ENCODE measurements around the gene EPHA2.

DNA sequence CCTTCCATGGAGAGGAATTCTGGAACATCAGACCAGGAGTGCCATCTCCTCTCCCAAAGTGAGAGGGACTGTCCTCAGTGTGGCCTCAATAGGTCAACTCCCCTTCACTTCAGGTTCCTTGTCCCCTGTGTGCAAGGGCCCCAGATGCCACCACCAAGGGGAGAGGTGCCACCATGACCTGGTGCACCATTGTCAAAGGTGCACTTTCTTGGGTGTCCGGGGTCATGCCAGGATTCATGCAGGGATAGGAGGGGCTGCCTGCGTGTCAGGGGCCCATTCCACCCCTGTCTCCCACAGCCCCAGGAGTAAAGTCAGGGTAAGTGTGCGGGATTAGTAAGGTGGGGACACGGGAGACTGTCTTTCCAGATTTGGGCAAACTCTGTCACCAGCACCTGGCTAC lies 21.4 kb upstream of the EPHA2 start:
- TF ChIP-seq, protein P1, sequence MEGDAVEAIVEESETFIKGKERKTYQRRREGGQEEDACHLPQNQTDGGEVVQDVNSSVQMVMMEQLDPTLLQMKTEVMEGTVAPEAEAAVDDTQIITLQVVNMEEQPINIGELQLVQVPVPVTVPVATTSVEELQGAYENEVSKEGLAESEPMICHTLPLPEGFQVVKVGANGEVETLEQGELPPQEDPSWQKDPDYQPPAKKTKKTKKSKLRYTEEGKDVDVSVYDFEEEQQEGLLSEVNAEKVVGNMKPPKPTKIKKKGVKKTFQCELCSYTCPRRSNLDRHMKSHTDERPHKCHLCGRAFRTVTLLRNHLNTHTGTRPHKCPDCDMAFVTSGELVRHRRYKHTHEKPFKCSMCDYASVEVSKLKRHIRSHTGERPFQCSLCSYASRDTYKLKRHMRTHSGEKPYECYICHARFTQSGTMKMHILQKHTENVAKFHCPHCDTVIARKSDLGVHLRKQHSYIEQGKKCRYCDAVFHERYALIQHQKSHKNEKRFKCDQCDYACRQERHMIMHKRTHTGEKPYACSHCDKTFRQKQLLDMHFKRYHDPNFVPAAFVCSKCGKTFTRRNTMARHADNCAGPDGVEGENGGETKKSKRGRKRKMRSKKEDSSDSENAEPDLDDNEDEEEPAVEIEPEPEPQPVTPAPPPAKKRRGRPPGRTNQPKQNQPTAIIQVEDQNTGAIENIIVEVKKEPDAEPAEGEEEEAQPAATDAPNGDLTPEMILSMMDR (IDR thresholded peaks at IDR 0.05), result no peak
- TF ChIP-seq POLR2AphosphoS5 (IDR thresholded peaks at IDR 0.05; ENCODE audit: low read depth, low read length), result no peak
- no peak for TF ChIP-seq SIN3A (IDR thresholded peaks at IDR 0.05; ENCODE audit: borderline replicate concordance, insufficient read depth, low read depth, low read length)
